VCaP (cell line): ENCODE measurements around the gene NUDT14.

Experiments
- H3K27ac ChIP-seq: fragments of 450-650 bp; 2 replicates; pipeline ENCODE4 v1.5.1; 2017
- CTCF ChIP-seq: fragments of 450-650 bp; conservative IDR thresholded peaks from 2 replicates; pipeline ENCODE4 v1.5.1; 2017; ENCODE audit warnings: mild to moderate bottlenecking, moderate library complexity

NUDT14 gene

GRCh38 chr14:105185973-105186372 is 4.9 kb upstream of the NUDT14 start:
- no peak for TF ChIP-seq CTCF
- no peak overlapping the region for H3K27ac ChIP-seq

GRCh38 chr14:105185001-105185400 is 3.9 kb upstream of the NUDT14 start:
- TF ChIP-seq CTCF, result no peak
- no peak overlapping the region for H3K27ac ChIP-seq

GRCh38 chr14:105184461-105184860 is 3.3 kb upstream of the NUDT14 start:
- no peak for TF ChIP-seq CTCF
- no peak overlapping the region for H3K27ac ChIP-seq

- H3K27ac ChIP-seq, result no peak overlapping the region
- no peak for TF ChIP-seq CTCF
Measured at GRCh38 chr14:105182296-105183020, 1.3 kb upstream of the NUDT14 start.

- peak overlapping the region; percentile 70; the same call in 1 of the 2 replicates for H3K27ac ChIP-seq
- no peak for TF ChIP-seq CTCF
Measured at GRCh38 chr14:105181549-105182295, 610 bp upstream of the NUDT14 start.

- no peak for TF ChIP-seq CTCF
- no peak overlapping the region; the same call in 1 of the 2 replicates for H3K27ac ChIP-seq
Measured at GRCh38 chr14:105179191-105179590, 1.9 kb downstream of the NUDT14 start.

- TF ChIP-seq CTCF, result no peak
- no peak overlapping the region for H3K27ac ChIP-seq
Measured at GRCh38 chr14:105178868-105179140, 2.3 kb downstream of the NUDT14 start.
